Dedifferentiated amniotic fluid mesenchymal stem cell (primary cell): ENCODE measurements around the gene HCLS1.
"Not testable (repeated sequence)": the region's sequence is repeated elsewhere in the genome, so short reads cannot be mapped to it uniquely, and the experiment has no call there.

Experiments
- DNase-seq: peaks from one replicate; pipeline ENCODE4 v3.0.0-alpha.2; 2016; ENCODE audit errors: extremely low spot score

HCLS1 gene

GRCh38 chr3:121660356-121661171, at the start of gene HCLS1:
Gene HCLS1 (minus strand): TSS chr3:121660903. CDS start chr3:121658347, 2,556 bp downstream.
- DNase-seq: peak; percentile 42

GRCh38 chr3:121710347-121710746, 49.6 kb upstream of the HCLS1 start:
- DNase-seq: no peak

GRCh38 chr3:121707531-121708273, 47.0 kb upstream of the HCLS1 start:
- no peak for DNase-seq

- DNase-seq: no peak
Measured at GRCh38 chr3:121705541-121705940, 44.8 kb upstream of the HCLS1 start.

- no peak for DNase-seq
Measured at GRCh38 chr3:121703973-121704372, 43.3 kb upstream of the HCLS1 start.

- no peak for DNase-seq
Measured at GRCh38 chr3:121698901-121699300, 38.2 kb upstream of the HCLS1 start.

- no peak for DNase-seq
Measured at GRCh38 chr3:121698476-121698875, 37.8 kb upstream of the HCLS1 start.

- no peak for DNase-seq
Measured at GRCh38 chr3:121696186-121696585, 35.5 kb upstream of the HCLS1 start.

GRCh38 chr3:121692010-121692699, 31.5 kb upstream of the HCLS1 start:
- DNase-seq: no peak

- DNase-seq: no peak
Measured at GRCh38 chr3:121690777-121691405, 30.2 kb upstream of the HCLS1 start.

GRCh38 chr3:121688747-121689146, 28.0 kb upstream of the HCLS1 start:
- DNase-seq: not testable (repeated sequence)

- no peak for DNase-seq
Measured at GRCh38 chr3:121681792-121682191, 21.1 kb upstream of the HCLS1 start.

- DNase-seq: no peak
Measured at GRCh38 chr3:121677141-121677540, 16.4 kb upstream of the HCLS1 start.

GRCh38 chr3:121670676-121671075, 10.0 kb upstream of the HCLS1 start:
- DNase-seq: no peak

GRCh38 chr3:121667333-121667732, 6.6 kb upstream of the HCLS1 start:
- no peak for DNase-seq

- no peak for DNase-seq
Measured at GRCh38 chr3:121665488-121665887, 4.8 kb upstream of the HCLS1 start.

GRCh38 chr3:121663171-121663847, 2.6 kb upstream of the HCLS1 start:
- no peak for DNase-seq

GRCh38 chr3:121662742-121663141, 2.0 kb upstream of the HCLS1 start:
- DNase-seq: no peak

GRCh38 chr3:121661376-121661775, 673 bp upstream of the HCLS1 start:
- no peak for DNase-seq

- DNase-seq: no peak
Measured at GRCh38 chr3:121659586-121659985, 1.1 kb downstream of the HCLS1 start.

- DNase-seq: no peak
Measured at GRCh38 chr3:121658716-121659435, 1.8 kb downstream of the HCLS1 start.
